ENCODE data around the gene CDH4.

The CDH4 gene

DNA sequence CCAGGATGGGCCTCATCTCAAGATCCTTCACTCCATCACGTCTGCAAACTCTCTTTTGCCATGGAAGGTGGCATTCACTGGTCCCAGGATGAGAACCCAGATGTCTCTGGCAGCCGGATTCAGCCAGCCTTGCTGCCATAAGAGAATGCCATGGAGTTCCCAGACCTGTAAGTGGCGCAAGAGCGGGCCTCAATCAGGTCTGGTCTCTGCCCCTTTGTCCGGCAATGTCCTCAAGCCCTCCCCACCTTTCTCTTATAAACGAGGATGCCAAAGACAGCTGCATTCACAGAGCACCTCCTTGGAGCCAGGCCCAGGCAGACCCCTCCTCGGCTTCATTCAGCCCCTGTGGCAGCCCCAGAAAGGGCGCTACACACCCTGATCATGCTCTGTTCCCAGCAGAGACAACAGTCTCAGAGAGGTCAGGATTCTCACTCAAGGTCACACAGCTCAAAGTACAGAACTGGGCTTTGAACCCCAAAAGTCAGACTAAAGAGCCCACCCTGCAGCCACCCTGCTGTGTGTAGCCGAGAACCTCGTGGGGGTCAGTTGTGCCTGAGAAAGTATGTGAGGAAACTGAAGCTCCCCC is 549.9 kb downstream of the CDH4 start (continued):
- TF ChIP-seq, protein P1, sequence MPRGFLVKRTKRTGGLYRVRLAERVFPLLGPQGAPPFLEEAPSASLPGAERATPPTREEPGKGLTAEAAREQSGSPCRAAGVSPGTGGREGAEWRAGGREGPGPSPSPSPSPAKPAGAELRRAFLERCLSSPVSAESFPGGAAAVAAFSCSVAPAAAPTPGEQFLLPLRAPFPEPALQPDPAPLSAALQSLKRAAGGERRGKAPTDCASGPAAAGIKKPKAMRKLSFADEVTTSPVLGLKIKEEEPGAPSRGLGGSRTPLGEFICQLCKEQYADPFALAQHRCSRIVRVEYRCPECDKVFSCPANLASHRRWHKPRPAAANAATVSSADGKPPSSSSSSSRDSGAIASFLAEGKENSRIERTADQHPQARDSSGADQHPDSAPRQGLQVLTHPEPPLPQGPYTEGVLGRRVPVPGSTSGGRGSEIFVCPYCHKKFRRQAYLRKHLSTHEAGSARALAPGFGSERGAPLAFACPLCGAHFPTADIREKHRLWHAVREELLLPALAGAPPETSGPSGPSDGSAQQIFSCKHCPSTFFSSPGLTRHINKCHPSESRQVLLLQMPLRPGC (tag by site-specific recombination; IDR thresholded peaks at IDR 0.05): no peak
- TF ChIP-seq ZNF274 (IDR thresholded peaks at IDR 0.05; ENCODE audit: low read length) (no peak), ZNF274 (tag by site-specific recombination; IDR thresholded peaks at IDR 0.05; ENCODE audit: borderline replicate concordance) (no peak), ZNF114 (tag by site-specific recombination; IDR thresholded peaks at IDR 0.05) (no peak), ZNF549 (tag by site-specific recombination; IDR thresholded peaks at IDR 0.05) (no peak), ZNF623 (tag by site-specific recombination; IDR thresholded peaks at IDR 0.05) (no peak), ZBTB17 (tag by site-specific recombination; IDR thresholded peaks at IDR 0.05) (no peak), HOXD13 (CRISPR knock-in tag; IDR thresholded peaks at IDR 0.05; ENCODE audit: borderline replicate concordance) (no peak), ZNF391 (tag by site-specific recombination; IDR thresholded peaks at IDR 0.05; ENCODE audit: borderline replicate concordance, low read depth) (no peak), ZNF350 (tag by site-specific recombination; IDR thresholded peaks at IDR 0.05) (no peak)
- TF ChIP-seq, protein P2, sequence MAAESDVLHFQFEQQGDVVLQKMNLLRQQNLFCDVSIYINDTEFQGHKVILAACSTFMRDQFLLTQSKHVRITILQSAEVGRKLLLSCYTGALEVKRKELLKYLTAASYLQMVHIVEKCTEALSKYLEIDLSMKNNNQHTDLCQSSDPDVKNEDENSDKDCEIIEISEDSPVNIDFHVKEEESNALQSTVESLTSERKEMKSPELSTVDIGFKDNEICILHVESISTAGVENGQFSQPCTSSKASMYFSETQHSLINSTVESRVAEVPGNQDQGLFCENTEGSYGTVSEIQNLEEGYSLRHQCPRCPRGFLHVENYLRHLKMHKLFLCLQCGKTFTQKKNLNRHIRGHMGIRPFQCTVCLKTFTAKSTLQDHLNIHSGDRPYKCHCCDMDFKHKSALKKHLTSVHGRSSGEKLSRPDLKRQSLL (tag by site-specific recombination; IDR thresholded peaks at IDR 0.05): no peak
- TF ChIP-seq, protein P3, sequence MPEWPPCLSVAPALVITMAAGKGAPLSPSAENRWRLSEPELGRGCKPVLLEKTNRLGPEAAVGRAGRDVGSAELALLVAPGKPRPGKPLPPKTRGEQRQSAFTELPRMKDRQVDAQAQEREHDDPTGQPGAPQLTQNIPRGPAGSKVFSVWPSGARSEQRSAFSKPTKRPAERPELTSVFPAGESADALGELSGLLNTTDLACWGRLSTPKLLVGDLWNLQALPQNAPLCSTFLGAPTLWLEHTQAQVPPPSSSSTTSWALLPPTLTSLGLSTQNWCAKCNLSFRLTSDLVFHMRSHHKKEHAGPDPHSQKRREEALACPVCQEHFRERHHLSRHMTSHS (tag by site-specific recombination; IDR thresholded peaks at IDR 0.05): no peak

DNA sequence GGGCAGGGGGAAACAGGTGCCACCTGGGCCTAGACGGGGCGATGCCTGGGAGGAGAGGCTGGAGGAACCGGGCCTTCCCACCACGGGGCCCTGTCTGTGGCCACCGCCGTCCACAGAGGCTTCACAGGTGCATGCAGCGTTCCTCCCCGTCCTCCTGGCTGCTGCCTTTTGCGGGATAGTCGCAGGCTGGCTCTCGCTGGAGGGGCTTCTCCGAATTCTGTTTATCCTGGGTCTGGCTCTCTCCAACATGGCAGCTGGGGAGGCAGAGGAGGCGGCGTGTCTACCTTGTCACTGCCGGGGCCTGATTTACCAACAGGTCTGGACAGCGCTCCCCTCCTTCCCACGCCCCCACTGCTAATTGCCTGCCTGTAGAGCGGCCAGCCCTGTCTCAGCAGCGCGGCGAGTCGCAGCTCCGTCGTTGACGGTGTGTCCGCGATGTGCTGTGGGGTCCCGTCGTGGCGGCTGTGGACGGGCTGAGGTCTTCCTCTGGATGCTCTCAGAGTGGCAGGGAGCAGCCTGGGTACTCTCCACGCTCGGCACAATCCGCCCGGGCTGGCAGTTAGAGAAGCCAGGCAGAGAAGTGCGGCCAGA is 550.8 kb downstream of the CDH4 start:
- POLR2A ChIA-PET: no interaction called here
- no peak overlapping the region for H3K4me3 ChIP-seq (ENCODE audit: low read depth, low read length)
- CTCF ChIA-PET: no interaction called here
- TF ChIP-seq ZNF560 (tag by site-specific recombination; IDR thresholded peaks at IDR 0.05; ENCODE audit: borderline replicate concordance): no peak
- no peak for TF ChIP-seq ZNF510 (tag by site-specific recombination; IDR thresholded peaks at IDR 0.05; ENCODE audit: insufficient replicate concordance)
- TF ChIP-seq, protein P4, sequence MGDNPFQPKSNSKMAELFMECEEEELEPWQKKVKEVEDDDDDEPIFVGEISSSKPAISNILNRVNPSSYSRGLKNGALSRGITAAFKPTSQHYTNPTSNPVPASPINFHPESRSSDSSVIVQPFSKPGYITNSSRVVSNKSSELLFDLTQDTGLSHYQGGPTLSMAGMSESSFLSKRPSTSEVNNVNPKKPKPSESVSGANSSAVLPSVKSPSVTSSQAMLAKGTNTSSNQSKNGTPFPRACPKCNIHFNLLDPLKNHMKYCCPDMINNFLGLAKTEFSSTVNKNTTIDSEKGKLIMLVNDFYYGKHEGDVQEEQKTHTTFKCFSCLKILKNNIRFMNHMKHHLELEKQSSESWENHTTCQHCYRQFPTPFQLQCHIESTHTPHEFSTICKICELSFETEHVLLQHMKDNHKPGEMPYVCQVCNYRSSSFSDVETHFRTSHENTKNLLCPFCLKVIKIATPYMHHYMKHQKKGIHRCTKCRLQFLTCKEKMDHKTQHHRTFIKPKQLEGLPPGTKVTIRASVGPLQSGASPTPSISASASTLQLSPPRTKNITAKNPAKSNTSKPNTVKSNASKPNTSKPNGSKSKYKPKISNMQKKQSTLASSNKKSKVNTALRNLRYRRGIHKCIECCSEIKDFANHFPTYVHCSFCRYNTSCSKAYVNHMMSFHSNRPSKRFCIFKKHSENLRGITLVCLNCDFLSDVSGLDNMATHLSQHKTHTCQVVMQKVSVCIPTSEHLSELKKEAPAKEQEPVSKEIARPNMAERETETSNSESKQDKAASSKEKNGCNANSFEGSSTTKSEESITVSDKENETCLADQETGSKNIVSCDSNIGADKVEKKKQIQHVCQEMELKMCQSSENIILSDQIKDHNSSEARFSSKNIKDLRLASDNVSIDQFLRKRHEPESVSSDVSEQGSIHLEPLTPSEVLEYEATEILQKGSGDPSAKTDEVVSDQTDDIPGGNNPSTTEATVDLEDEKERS (tag by site-specific recombination; IDR thresholded peaks at IDR 0.05): no peak
- no peak for TF ChIP-seq ZNF146 (tag by site-specific recombination; IDR thresholded peaks at IDR 0.05)
- no peak for TF ChIP-seq ZNF837 (tag by site-specific recombination; IDR thresholded peaks at IDR 0.05)
- TF ChIP-seq ZFHX2 (tag by site-specific recombination; conservative IDR thresholded peaks at IDR 0.05): no peak
- TF ChIP-seq, protein P5, sequence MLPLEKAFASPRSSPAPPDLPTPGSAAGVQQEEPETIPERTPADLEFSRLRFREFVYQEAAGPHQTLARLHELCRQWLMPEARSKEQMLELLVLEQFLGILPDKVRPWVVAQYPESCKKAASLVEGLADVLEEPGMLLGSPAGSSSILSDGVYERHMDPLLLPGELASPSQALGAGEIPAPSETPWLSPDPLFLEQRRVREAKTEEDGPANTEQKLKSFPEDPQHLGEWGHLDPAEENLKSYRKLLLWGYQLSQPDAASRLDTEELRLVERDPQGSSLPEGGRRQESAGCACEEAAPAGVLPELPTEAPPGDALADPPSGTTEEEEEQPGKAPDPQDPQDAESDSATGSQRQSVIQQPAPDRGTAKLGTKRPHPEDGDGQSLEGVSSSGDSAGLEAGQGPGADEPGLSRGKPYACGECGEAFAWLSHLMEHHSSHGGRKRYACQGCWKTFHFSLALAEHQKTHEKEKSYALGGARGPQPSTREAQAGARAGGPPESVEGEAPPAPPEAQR (tag by site-specific recombination; IDR thresholded peaks at IDR 0.05): no peak
- TF ChIP-seq REPIN1 (tag by site-specific recombination; IDR thresholded peaks at IDR 0.05; ENCODE audit: low read depth): no peak
- TF ChIP-seq ZEB2 (tag by site-specific recombination; IDR thresholded peaks at IDR 0.05): no peak
- TF ChIP-seq ZNF138 (tag by site-specific recombination; IDR thresholded peaks at IDR 0.05; ENCODE audit: borderline replicate concordance): no peak
- TF ChIP-seq, protein P6, sequence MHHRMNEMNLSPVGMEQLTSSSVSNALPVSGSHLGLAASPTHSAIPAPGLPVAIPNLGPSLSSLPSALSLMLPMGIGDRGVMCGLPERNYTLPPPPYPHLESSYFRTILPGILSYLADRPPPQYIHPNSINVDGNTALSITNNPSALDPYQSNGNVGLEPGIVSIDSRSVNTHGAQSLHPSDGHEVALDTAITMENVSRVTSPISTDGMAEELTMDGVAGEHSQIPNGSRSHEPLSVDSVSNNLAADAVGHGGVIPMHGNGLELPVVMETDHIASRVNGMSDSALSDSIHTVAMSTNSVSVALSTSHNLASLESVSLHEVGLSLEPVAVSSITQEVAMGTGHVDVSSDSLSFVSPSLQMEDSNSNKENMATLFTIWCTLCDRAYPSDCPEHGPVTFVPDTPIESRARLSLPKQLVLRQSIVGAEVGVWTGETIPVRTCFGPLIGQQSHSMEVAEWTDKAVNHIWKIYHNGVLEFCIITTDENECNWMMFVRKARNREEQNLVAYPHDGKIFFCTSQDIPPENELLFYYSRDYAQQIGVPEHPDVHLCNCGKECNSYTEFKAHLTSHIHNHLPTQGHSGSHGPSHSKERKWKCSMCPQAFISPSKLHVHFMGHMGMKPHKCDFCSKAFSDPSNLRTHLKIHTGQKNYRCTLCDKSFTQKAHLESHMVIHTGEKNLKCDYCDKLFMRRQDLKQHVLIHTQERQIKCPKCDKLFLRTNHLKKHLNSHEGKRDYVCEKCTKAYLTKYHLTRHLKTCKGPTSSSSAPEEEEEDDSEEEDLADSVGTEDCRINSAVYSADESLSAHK (tag by site-specific recombination; IDR thresholded peaks at IDR 0.05): no peak
- TF ChIP-seq, protein P3 (tag by site-specific recombination; IDR thresholded peaks at IDR 0.05): no peak
- TF ChIP-seq ZNF629 (tag by site-specific recombination; IDR thresholded peaks at IDR 0.05): no peak
- no peak for TF ChIP-seq ZNF426 (tag by site-specific recombination; IDR thresholded peaks at IDR 0.05)

More for the DNA sequence above, 550.8 kb downstream of the CDH4 start:
- H3K27ac ChIP-seq (ENCODE audit: extremely low read depth, low read depth, low read length): no peak overlapping the region
- H3K4me1 ChIP-seq (ENCODE audit: control insufficient read depth, insufficient read depth, low read length): no peaks in the 10 kb centered on the region
- H3K9me3 ChIP-seq (ENCODE audit: control insufficient read depth, insufficient read depth, low read depth, low read length): no peaks in the 10 kb centered on the region
- no peaks in the 10 kb centered on the region for H3K36me3 ChIP-seq (ENCODE audit: control insufficient read depth in 2 of 2, insufficient read depth in 1 of 2, low read length in 2 of 2)
